ENCODE measurements around the gene IL21R. TPM values are rescaled to one million over a fixed set of nuclear protein-coding genes. Genes with fewer than 3 reads are reported as not detected.
A peak's percentile ranks its signal among the peaks of the same experiment; 100 is the strongest.

Gene IL21R
- total and polyA plus RNA-seq, 2 donors (not counting 1 experiment from before 2014, with no cell fraction given): 28.5 to 32.1 TPM

DNA sequence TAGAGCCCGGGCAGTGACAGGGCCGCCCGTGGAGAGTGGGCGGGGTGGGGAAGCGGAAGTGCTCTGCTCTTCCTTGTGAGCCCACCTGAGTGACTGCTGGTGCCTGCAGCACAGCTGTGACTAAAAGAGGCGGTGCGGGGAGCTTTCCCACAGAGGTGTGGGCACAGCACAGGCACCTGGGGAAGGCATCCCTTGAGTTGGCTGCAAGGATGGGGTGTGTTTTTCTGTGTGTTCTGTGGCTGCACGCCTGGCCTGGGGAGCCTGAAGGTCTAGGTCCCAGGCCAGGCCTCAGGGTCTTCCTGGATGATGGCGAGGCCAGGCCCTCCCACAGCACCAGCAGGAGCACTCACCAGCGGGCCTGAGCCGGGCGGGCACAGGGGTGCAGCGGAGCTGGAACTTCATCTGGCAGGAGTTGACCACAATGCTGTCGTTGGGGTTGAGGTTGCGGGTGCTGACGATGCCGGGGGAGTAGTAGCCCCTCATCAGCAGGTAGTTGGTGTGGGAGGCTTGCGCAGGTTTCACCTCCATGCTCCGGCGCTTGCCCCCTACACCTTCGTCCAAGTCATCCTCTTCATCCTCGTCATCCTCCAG lies 67.1 kb downstream of the IL21R start:
- Histone ChIP-seq H3K36me3 (replicated peaks in 1 of 2; ENCODE audit: control extremely low read depth in 1 of 2, control insufficient read depth in 1 of 2, extremely low read depth in 1 of 2, insufficient read depth in 2 of 2, low read length in 1 of 2) (peaks cover 3 to 69% of the 10 kb centered on the region in 2 experiments), H4K20me1 (ENCODE audit: control insufficient read depth, insufficient read depth, low read length, poor library complexity, severe bottlenecking) (no peaks in the 10 kb centered on the region), H3K79me2 (ENCODE audit: control insufficient read depth, insufficient read depth, low read length) (no peaks in the 10 kb centered on the region), H3K27ac (ENCODE audit: low read length in 2 of 2) (no peak overlapping the region), H3K27me3 (replicated peaks in 1 of 4; ENCODE audit: control extremely low read depth in 1 of 4, control insufficient read depth in 3 of 4, insufficient read depth in 4 of 4, low read length in 3 of 4) (no peaks in the 10 kb centered on the region), H3K4me2 (replicated peaks; ENCODE audit: low read depth, low read length, poor library complexity, severe bottlenecking) (no peak overlapping the region), H3K4me1 (ENCODE audit: control insufficient read depth in 2 of 2, insufficient read depth in 2 of 2, low read length in 2 of 2) (no peaks in the 10 kb centered on the region), H2AFZ (ENCODE audit: insufficient read depth, low read depth, low read length, poor library complexity, severe bottlenecking) (no peak overlapping the region), H3K9ac (ENCODE audit: low read length) (no peak overlapping the region), H3K4me3 (ENCODE audit: control extremely low read depth in 1 of 5, extremely low read depth in 1 of 5, insufficient read depth in 1 of 5, low read depth in 2 of 5, low read length in 4 of 5) (no peak overlapping the region), H3K9me3 (ENCODE audit: control extremely low read depth in 1 of 3, control insufficient read depth in 2 of 3, insufficient read depth in 1 of 3, low read length in 2 of 3) (no peaks in the 10 kb centered on the region)
- H3K27ac Mint-ChIP-seq: peak overlapping the region; percentile 26
- ChIA-PET POLR2A (no interaction called here), CTCF (no interaction called here)
- WGBS (ENCODE audit: insufficient coverage): 98% methylated on average over 20 of the region's 22 CpGs
- ATAC-seq (ENCODE audit: low read depth) (no peak), DNase-seq (no peak)
- intact Hi-C loops (cut with micrococcal nuclease): no loop called here
- no peaks in the 10 kb centered on the region for H3K27me3 Mint-ChIP-seq
- no peak overlapping the region for H3K4me3 Mint-ChIP-seq
- no peaks in the 10 kb centered on the region for H3K9me3 Mint-ChIP-seq (ENCODE audit: insufficient read depth)
- TF ChIP-seq, protein P1, sequence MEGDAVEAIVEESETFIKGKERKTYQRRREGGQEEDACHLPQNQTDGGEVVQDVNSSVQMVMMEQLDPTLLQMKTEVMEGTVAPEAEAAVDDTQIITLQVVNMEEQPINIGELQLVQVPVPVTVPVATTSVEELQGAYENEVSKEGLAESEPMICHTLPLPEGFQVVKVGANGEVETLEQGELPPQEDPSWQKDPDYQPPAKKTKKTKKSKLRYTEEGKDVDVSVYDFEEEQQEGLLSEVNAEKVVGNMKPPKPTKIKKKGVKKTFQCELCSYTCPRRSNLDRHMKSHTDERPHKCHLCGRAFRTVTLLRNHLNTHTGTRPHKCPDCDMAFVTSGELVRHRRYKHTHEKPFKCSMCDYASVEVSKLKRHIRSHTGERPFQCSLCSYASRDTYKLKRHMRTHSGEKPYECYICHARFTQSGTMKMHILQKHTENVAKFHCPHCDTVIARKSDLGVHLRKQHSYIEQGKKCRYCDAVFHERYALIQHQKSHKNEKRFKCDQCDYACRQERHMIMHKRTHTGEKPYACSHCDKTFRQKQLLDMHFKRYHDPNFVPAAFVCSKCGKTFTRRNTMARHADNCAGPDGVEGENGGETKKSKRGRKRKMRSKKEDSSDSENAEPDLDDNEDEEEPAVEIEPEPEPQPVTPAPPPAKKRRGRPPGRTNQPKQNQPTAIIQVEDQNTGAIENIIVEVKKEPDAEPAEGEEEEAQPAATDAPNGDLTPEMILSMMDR (IDR thresholded peaks at IDR 0.05): no peak
- no peak for TF ChIP-seq EZH2 (IDR thresholded peaks at IDR 0.05; ENCODE audit: borderline replicate concordance, insufficient read depth, low read depth, low read length, poor library complexity, severe bottlenecking)
- H3K4me1 Mint-ChIP-seq: no peaks in the 10 kb centered on the region

DNA sequence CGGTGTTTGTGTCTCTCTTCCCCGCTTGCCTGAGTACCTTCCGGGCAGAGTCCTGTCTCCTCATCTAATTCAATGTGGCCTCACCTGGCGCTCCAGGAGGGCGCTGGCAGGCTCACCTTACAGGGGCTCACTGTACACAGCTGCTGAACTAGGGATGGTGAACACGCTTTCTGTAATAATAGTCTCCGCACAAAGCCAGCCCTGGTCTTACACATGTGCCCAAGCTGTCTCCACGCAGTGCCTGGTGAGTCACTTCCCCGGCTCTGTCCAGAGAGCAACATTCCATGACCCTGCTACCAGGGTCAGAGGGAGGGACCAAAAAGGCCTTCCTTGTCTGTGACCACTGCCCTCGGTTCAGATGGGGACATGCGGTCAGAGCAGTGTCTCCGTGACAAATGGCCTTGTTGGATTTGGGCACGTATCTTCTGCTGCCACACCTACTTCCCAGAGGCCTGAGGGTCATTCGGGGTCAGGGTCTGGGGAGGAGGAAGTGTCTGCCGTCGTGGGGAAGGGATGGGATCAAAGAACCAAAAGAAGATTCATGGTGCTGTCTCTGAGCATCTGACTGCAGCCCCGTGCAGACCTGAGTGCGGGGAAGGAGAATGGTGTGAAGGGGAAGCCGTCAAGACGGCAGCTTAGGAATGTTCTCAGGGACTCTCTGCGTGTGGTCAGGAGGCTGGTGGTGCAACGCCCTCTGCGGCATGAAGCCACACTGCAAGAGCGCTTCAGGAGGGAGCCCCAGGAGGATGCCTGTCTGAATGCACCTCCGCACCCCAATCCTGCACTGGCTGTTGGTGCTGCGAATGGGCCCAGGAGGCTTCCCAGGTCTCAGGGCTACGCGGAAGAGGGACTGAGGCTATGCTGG lies 68.8 kb downstream of the IL21R start:
- no peak overlapping the region for H3K4me3 Mint-ChIP-seq
- Histone ChIP-seq H4K20me1 (ENCODE audit: control insufficient read depth, insufficient read depth, low read length, poor library complexity, severe bottlenecking) (no peaks in the 10 kb centered on the region), H3K27ac (ENCODE audit: low read length in 2 of 2) (no peak overlapping the region), H2AFZ (ENCODE audit: insufficient read depth, low read depth, low read length, poor library complexity, severe bottlenecking) (no peak overlapping the region), H3K4me2 (replicated peaks; ENCODE audit: low read depth, low read length, poor library complexity, severe bottlenecking) (no peak overlapping the region), H3K79me2 (ENCODE audit: control insufficient read depth, insufficient read depth, low read length) (no peaks in the 10 kb centered on the region), H3K9me3 (ENCODE audit: control extremely low read depth in 1 of 3, control insufficient read depth in 2 of 3, insufficient read depth in 1 of 3, low read length in 2 of 3) (no peaks in the 10 kb centered on the region), H3K27me3 (replicated peaks in 1 of 4; ENCODE audit: control extremely low read depth in 1 of 4, control insufficient read depth in 3 of 4, insufficient read depth in 4 of 4, low read length in 3 of 4) (no peaks in the 10 kb centered on the region), H3K4me1 (ENCODE audit: control insufficient read depth in 2 of 2, insufficient read depth in 2 of 2, low read length in 2 of 2) (no peaks in the 10 kb centered on the region), H3K4me3 (ENCODE audit: control extremely low read depth in 1 of 5, extremely low read depth in 1 of 5, insufficient read depth in 1 of 5, low read depth in 2 of 5, low read length in 4 of 5) (no peak overlapping the region), H3K36me3 (replicated peaks in 1 of 2; ENCODE audit: control extremely low read depth in 1 of 2, control insufficient read depth in 1 of 2, extremely low read depth in 1 of 2, insufficient read depth in 2 of 2, low read length in 1 of 2) (peaks cover 5 to 73% of the 10 kb centered on the region in 2 experiments), H3K9ac (ENCODE audit: low read length) (no peak overlapping the region)
- WGBS (ENCODE audit: insufficient coverage): 97% methylated on average over 26 of the region's 28 CpGs
- ChIA-PET POLR2A (no interaction called here), CTCF (no interaction called here)
- TF ChIP-seq EZH2 (IDR thresholded peaks at IDR 0.05; ENCODE audit: borderline replicate concordance, insufficient read depth, low read depth, low read length, poor library complexity, severe bottlenecking): no peak
- TF ChIP-seq, protein P1 (IDR thresholded peaks at IDR 0.05): no peak
- no peaks in the 10 kb centered on the region for H3K27me3 Mint-ChIP-seq
- no peak overlapping the region for H3K27ac Mint-ChIP-seq
- ATAC-seq (ENCODE audit: low read depth): no peak
- intact Hi-C loops (cut with micrococcal nuclease): no loop called here
- no peak for DNase-seq
- no peaks in the 10 kb centered on the region for H3K9me3 Mint-ChIP-seq (ENCODE audit: insufficient read depth)
- H3K4me1 Mint-ChIP-seq: no peaks in the 10 kb centered on the region
